ENCODE data around the gene LRRC27.
A peak's percentile ranks its signal among the peaks of the same experiment; 100 is the strongest.
"Not testable (repeated sequence)": the region's sequence is repeated elsewhere in the genome, so short reads cannot be mapped to it uniquely, and the experiment has no call there.

Gene LRRC27

GRCh38 chr10:132301371-132302330 lies 30.3 kb upstream of the LRRC27 start:
- no peak for DNase-seq

DNA sequence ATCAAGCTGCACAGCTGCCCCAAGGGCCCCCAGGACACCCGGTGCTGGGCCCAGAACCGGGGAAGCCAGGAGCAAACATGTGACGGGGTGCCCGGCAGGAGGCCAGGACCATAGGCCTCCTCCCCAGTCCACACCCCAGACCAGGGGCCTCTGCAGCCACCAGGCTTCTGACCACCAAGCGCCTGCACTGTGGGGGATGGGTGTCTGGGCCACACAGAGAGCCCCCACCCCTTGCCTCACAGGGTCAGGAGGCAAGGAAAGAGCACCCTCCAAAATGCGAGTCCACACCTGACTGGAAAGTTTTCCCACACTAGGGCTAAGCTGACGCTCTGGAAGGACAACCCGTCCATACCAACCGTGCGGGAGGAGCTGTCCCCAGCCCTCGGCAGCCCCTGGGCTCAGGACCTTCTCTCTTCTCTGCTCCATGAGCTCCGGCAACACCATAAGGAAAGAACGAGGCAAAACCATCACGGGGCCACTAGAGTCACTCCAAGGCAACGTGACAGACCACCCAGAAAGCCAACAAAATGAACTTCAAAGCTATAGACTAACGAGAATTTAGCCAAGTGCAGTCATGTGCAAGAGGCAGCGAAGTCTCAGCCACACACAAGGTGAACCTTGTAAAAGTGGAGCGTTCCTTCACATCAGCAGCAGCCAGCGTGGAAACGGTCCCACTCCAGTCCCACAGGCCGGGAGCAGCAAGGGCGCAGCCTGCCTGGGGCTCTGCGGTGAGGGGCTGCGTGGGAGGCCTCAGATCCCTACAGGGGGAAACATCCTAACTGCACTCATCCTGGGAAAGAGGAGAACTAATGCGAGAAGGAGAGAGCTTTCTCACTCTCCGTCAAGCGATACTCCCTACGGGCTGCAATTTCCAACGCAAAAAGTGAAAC lies 29.3 kb upstream of the LRRC27 start:
- DNase-seq, result no peak

GRCh38 chr10:132303361-132304115 lies 28.5 kb upstream of the LRRC27 start:
- DNase-seq, result no peak

GRCh38 chr10:132304756-132305509 lies 27.1 kb upstream of the LRRC27 start:
- no peak for DNase-seq

DNA sequence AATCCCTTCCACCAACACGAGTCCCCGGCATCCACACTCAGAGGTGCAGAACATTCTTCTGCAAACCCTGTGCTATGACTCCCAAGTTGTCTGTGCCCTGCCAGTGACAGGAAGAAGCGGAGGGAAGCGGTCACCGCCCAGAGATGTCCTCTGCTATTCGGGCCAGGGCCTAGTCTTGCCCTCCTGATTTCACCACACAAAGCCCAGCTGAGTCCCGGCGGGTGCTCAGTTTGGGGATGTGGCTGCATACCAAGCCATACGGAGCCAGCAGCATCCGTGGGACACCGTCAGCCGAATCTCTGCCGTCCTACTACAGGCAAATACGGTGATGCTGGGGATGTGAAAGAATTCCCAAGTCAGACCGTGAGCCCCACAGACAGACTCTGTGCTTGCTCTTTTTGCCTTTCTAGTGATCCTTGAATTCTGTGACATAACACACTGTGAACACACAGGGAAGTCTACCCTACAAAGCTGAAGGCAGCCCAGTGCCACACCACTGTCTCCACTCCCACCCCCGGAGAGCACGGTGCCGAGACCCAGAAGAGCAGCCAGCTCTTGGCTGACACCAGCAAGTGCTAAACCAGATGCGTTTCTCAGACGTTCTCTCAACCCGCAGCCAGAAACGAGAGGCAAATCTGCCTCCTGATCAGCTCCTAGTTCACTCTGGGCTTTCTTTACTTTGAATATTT lies 26.2 kb upstream of the LRRC27 start:
- no peak for DNase-seq

- DNase-seq, result no peak
These were observed 25.7 kb upstream of the LRRC27 start for GRCh38 chr10:132306343-132306685.

- DNase-seq, result no peak
These were observed 24.9 kb upstream of the LRRC27 start for GRCh38 chr10:132306864-132307751.

DNA sequence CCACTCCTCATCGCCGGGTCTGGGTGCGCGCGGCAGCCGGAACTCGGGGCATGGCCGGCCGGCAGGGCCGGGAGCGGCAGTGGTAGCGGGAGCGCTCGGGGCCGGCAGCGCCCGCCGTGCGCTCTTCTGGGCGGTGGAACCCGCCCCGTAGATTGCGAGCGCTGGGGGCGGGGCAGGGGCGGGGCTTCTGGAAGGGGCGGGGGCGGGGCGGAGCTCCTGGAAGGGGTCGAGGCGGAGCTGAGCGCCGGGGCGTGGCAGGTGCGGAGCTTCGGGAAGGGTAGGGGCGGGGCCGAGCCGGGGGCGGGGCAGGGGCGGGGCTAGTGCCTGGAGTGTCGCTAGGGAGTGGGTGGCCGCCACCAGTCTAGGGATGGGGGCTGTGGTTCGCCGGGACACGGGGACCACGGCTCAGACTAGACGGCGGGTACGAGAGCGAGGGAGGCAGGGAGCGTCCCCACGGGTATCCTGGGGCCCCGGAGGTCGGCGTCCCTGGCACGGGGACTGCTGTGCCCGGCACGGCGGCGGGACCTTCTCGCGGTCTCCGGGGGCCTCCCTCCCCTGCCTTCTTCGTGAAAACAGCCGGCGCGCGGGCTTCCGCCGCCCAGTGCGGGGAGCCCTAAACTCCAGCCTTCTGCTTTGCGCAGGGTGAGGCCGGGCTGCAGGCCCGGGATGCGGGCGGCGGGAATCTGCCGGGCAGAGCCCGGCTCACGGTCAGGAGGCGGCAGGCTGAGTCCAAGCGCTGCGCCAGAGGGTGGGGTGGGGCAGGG lies 24.0 kb upstream of the LRRC27 start, which contains the start of gene STK32C:
STK32C (minus strand) TSS at position 128 of the 764 bp plus-strand sequence; CDS start at position 11, 117 bp downstream.
- DNase-seq, result peak; percentile 98

DNA sequence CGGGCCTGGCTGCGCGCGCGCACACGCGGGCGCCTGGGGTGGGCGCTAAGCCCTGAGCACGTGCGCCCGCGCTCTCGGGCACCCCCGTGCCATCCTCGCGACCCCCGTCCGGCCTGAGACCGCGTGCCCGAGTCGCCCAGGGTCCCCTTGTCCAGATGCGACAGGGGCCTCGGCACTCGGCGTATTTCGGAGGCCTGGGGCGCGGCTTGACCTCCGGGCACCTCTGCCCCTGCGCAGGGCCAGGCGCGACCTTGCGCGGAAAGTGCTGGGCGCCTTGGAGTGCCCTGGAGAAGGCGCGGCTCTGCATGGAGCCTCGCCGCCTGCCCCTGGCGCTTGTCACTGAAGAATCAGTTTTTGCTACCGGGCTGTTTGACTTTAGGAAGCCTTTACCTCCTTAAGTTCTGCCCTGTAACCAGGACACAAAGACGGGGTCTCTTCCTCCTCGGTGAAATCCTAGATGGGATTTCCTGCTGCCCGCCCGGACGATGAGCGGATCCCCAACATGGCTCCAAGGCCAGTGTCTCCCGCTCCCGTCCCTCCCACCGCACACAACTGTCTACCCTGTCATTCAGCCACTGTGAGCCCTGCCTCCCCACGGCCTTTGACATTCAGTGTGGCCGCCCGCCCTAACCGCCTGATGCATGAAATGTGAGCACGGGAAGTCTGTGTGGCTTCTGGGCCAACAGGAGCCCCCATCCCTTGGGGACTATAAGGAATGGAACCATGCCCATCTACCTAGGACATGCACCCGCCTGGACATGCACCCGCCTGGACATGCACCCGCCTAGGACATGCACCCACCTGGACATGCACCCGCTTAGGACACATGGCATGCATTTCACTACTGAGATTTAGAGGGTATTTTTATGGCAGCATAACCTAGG lies 23.2 kb upstream of the LRRC27 start:
- DNase-seq, result no peak

DNA sequence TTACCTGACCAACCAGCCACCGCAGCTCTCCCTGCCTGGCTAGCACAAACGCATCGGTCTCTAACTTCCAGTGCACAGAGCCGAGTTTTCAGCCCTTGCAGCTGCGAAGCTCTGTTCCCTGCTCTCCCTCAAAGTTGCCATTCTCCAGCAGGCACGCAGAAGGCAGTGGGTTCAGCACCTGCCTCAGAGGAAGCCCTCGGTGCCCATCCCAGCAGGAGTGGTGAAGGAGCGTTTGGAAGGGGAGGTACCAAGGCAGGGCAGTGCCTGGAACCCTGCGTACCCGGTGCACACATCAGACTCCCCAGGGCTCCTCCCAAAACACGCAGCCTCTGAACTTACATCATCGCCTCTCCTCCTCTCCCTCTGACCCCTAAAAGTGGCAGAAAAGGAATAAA lies 22.5 kb upstream of the LRRC27 start:
- DNase-seq, result no peak

GRCh38 chr10:132309879-132310591 lies 22.0 kb upstream of the LRRC27 start:
- no peak for DNase-seq

- DNase-seq, result peak; percentile 48
These were observed 21.2 kb upstream of the LRRC27 start for GRCh38 chr10:132310701-132311337.

DNA sequence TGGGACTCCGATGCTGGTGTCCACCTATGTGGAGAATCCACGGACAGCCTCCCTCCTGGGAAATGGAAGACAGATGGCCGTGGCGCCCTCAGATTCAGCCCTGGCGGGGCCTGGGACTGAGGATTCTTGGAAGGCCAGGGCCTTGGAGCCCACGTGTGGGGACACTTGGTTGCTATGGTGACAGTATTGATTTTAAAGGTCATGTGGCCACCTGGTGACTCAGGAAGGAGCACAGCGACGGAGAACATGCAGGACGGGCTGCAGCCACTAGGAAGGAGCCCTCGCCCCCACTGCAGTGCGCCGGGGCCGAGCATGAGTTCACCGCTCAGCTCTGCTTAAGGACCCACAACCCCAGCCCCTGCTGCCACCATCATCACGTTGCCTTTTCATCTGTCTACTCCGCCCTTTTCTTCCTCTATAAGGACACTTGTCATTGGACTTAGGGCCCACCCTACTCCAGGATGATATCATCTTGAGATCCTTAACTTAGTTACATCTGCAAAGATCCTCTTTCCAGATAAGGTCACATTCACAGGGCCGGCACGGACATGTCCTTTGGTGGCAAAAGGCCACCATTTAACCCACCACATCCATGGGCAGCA lies 20.6 kb upstream of the LRRC27 start:
- DNase-seq, result no peak

DNA sequence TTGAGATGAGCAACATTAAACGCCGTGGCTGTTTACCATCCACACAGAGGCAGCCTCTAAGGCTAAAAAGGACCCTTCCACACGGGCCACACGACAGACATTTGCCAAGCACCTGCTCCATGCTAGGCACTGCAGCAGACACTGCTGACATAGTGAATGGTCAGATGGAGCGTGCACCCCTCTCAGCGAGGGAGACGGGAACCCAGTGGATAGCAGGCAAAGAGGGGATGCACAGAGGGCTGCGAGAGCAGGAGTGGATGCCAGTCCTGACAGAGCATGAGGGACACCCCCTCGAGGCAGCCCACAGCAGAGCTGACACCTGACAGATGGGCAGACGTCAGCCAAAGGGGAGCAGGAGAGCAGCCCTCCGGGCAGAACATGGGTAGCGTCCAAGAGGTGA lies 18.7 kb upstream of the LRRC27 start:
- no peak for DNase-seq

GRCh38 chr10:132313865-132314264 lies 18.1 kb upstream of the LRRC27 start:
- DNase-seq, result no peak

DNA sequence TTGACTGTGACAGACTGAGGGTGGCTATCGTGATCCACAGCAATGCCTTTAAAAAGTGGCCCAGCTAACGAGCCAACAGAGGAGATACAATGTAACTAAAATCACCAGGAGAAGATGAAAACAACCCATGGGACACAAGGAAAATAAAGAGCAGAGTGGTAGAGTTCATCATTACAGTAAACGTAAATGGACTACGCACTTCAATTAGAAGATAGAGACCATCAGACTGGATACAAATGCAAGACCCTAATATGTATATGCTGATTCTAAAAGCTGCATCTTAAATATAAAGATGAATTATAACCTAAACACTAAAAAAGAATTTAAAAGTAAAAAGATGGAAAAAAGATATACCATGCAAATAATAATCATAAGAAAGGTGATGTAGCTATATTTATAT lies 17.7 kb upstream of the LRRC27 start:
- no peak for DNase-seq

DNA sequence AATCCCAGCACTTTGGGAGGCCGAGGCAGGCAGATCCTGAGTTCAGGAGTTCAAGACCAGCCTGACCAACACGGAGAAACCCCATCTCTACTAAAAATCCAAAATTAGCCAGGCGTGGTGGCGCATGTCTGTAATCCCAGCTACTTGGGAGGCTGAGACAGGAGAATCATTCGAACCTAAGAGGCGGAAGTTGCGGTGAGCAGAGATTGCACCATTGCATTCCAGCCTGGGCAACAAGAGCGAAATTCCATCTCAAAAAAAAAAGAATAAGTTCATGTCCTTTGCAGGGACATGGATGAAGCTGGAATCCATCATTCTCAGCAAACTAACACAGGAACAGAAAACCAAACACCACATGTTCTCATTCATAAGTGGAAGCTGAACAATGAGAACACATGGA lies 17.1 kb upstream of the LRRC27 start:
- DNase-seq, result not testable (repeated sequence)
